T-cell (primary cell): ENCODE results near the gene DLG2. TPM values are rescaled to one million over a fixed set of nuclear protein-coding genes. Genes with fewer than 3 reads are reported as not detected.
A peak's percentile ranks its signal among the peaks of the same experiment; 100 is the strongest.

Experiments
- ATAC-seq, 4 experiments: fragments of 200-7000 bp in 3 of 4; fragments of 150-1000 bp in 1 of 4; cut with Tn5 transposase; replicated peaks in 1 of 4; 1 replicate in 3 of 4; 2 replicates in 1 of 4; pipeline ENCODE4 v1.10.0; 2021; ENCODE audit warnings: moderate library complexity in 3 of 4, mild to moderate bottlenecking in 2 of 4, moderate number of reproducible peaks in 1 of 4
- CTCF ChIA-PET, 2 donors: fragments of 300-600 bp; sonication (Branson Sonifier 250); formaldehyde crosslinking; loops; one replicate each; lab custom pipeline; 2022; ENCODE audit warnings: antibody characterized with exemption in 2 of 2; lab: Charles Lee
- POLR2A ChIA-PET, 2 donors: fragments of 300-600 bp; sonication (Branson Sonifier 250); formaldehyde crosslinking; loops; one replicate each; lab custom pipeline; 2022; ENCODE audit warnings: antibody characterized with exemption in 2 of 2; lab: Charles Lee
- DNase-seq, 35 experiments: peaks; one replicate each; pipeline versions ENCODE4 v3.0.0 to v3.0.0-alpha.2; 2013 to 2023
- H3K27ac ChIP-seq: one replicate; pipeline ENCODE4 v1.5.1; 2013; ENCODE audit warnings: low read length
- H3K27me3 ChIP-seq, 2 experiments: replicated peaks in 1 of 2; 1 replicate in 1 of 2; 2 replicates in 1 of 2; pipeline versions ENCODE4 v1.6.1 to v1.7.0; 2013; ENCODE audit warnings: low read length in 1 of 2, mixed read lengths in 1 of 2; ENCODE audit not compliant: control insufficient read depth in 2 of 2, insufficient read depth in 2 of 2; ENCODE audit errors: extremely low read depth in 1 of 2
- H3K36me3 ChIP-seq, 2 donors: 1 replicate in 1 of 2; 2 replicates in 1 of 2; pipeline versions ENCODE4 v1.6.1 to v1.7.0; 2013; ENCODE audit warnings: low read length in 1 of 2; ENCODE audit not compliant: control insufficient read depth in 2 of 2, insufficient read depth in 1 of 2; ENCODE audit errors: extremely low read depth in 1 of 2
- H3K4me1 ChIP-seq, 2 experiments: 1 replicate in 1 of 2; 2 replicates in 1 of 2; pipeline versions ENCODE4 v1.6.1 to v1.7.0; 2013; ENCODE audit warnings: low read length in 2 of 2, mixed read lengths in 1 of 2; ENCODE audit not compliant: insufficient read depth in 2 of 2, control insufficient read depth in 1 of 2; ENCODE audit errors: extremely low read depth in 1 of 2
- H3K4me3 ChIP-seq, 2 donors: 1 replicate in 1 of 2; 2 replicates in 1 of 2; pipeline versions ENCODE4 v1.5.1 to v1.7.0; 2013; ENCODE audit warnings: mild to moderate bottlenecking in 2 of 2, low read length in 1 of 2, moderate library complexity in 1 of 2; ENCODE audit not compliant: control insufficient read depth in 1 of 2; ENCODE audit errors: extremely low read depth in 1 of 2
- H3K9me3 ChIP-seq: 2 replicates; pipeline ENCODE4 v1.7.0; 2013
- H3K27ac Mint-ChIP-seq, 2 donors: one replicate each; pipeline ENCODE4 v1.8.0; 2020 to 2021; ENCODE audit warnings: mild to moderate bottlenecking in 2 of 2, mixed read lengths in 2 of 2
- H3K27me3 Mint-ChIP-seq, 2 donors: one replicate each; pipeline ENCODE4 v1.8.0; 2021 to 2022; ENCODE audit warnings: mixed read lengths in 2 of 2
- H3K36me3 Mint-ChIP-seq: one replicate; pipeline ENCODE4 v1.8.0; 2021; ENCODE audit warnings: mixed read lengths
- H3K4me1 Mint-ChIP-seq, 3 donors: one replicate each; pipeline ENCODE4 v1.8.0; 2020 to 2022; ENCODE audit warnings: mixed read lengths in 3 of 3, mild to moderate bottlenecking in 1 of 3
- H3K4me3 Mint-ChIP-seq, 3 donors: one replicate each; pipeline ENCODE4 v1.8.0; 2020 to 2022; ENCODE audit warnings: mild to moderate bottlenecking in 3 of 3, mixed read lengths in 3 of 3, moderate library complexity in 3 of 3
- H3K9me3 Mint-ChIP-seq, 3 donors: one replicate each; pipeline ENCODE4 v1.8.0; 2020 to 2022; ENCODE audit warnings: mixed read lengths in 3 of 3
- WGBS: methylation state at CpG from one replicate; pipeline ENCODE4 v1.1.5; 2013; ENCODE audit warnings: missing lambda C conversion rate; ENCODE audit not compliant: insufficient coverage; 5-methylcytosine and 5-hydroxymethylcytosine counted together
- total RNA-seq, 35 experiments: library from RNA in 6 of 35; stranded (reverse) in 6 of 35; fragments of 120-200 nt in 1 of 35; gene quantifications; one replicate each; pipeline versions ENCODE4 v1.2.1 to v1.2.4 and lab custom pipeline; 2013 to 2026

DLG2 gene
- total RNA-seq, 5 donors from 2014 or later (not counting 1 experiment from before 2014, with no cell fraction given), result 2.3 to 4.1 (median 2.9) TPM

DNA sequence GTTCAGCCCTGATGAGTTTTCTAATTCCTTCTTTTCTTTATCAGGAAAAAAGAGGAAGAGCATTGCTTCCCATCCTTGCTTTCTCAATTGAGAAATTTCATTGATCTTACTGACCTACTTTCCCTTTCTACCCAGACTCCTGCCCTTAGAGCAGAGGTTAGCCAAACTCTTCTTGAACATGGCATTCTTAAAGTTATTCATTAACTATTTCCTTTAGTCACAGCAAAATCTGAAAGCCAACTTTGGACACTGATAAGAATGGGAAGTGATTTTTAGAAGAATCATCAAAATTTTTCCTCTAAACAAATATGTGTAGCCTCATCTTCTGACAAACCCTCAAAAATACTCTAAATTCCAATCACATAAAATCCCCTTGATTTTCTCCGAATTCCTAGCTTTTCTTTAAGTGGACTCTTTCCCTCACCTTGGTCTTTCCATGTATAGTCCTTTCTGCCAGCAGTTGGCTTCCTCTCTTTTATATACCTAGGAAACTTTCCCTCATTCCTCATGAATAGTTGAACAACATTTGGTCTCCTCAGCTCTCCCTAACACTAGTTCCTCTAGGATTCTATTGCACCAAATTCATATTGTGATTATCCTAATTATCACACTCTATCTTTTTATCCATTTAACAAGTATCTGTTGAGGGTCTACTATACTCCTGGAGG is 1774.2 kb downstream of the DLG2 start:
- no peak overlapping the region for H3K27ac Mint-ChIP-seq
- DNase-seq (no peak), ATAC-seq (no peak)
- no peaks in the 10 kb centered on the region for H3K27me3 ChIP-seq
- ChIA-PET CTCF (interaction anchor here in 1 of 2 donors (0.6 kb wide), 1 partner anchor 15 kb away, joined by 6 read pairs; no protein-coding TSS in a partner anchor), POLR2A (no interaction called here)
- no peaks in the 10 kb centered on the region for H3K27me3 Mint-ChIP-seq
- H3K36me3 Mint-ChIP-seq, result no peaks in the 10 kb centered on the region
- no peaks in the 10 kb centered on the region for H3K9me3 ChIP-seq
- H3K4me3 Mint-ChIP-seq, result no peak overlapping the region
- H3K4me1 Mint-ChIP-seq, result no peaks in the 10 kb centered on the region
- no peaks in the 10 kb centered on the region for H3K36me3 ChIP-seq
- no peak overlapping the region for H3K4me3 ChIP-seq
- H3K9me3 Mint-ChIP-seq, result peaks cover 5 to 10% (median 7%) of the 10 kb centered on the region in 3 donors
- no peaks in the 10 kb centered on the region for H3K4me1 ChIP-seq
- H3K27ac ChIP-seq, result no peak overlapping the region
- WGBS, result 50% methylated on average over 1 of the region's 1 CpG

DNA sequence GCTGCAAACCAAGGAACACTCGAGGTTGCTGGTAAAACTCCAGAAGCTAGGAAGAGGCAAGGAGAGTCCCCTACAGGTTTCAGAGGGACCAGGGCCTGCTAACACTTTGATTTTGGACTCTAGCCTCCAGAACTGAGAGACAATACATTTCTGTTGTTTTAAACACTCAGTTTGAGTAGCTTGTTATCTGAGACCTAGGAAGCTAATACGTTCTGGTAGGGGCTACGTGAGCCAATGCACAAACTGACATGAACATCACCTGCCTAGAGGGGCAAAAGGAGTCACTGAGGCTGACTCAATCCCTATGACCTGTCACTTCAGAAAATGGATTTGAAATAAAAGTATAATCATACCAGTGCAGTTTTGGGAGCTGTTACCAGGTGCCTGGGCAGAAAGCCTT is 1775.1 kb downstream of the DLG2 start:
- no peaks in the 10 kb centered on the region for H3K27me3 Mint-ChIP-seq
- Histone ChIP-seq H3K4me3 (no peak overlapping the region), H3K27ac (no peak overlapping the region), H3K4me1 (no peaks in the 10 kb centered on the region), H3K9me3 (no peaks in the 10 kb centered on the region), H3K27me3 (no peaks in the 10 kb centered on the region), H3K36me3 (no peaks in the 10 kb centered on the region)
- no peaks in the 10 kb centered on the region for H3K4me1 Mint-ChIP-seq
- no peak overlapping the region for H3K4me3 Mint-ChIP-seq
- peaks cover 0 to 7% (median 3%) of the 10 kb centered on the region in 3 donors for H3K9me3 Mint-ChIP-seq
- POLR2A ChIA-PET, result no interaction called here
- H3K27ac Mint-ChIP-seq, result no peak overlapping the region
- DNase-seq (no peak), ATAC-seq (no peak)
- WGBS, result 83% methylated on average over 2 of the region's 3 CpGs
- no peaks in the 10 kb centered on the region for H3K36me3 Mint-ChIP-seq
- CTCF ChIA-PET, result no interaction called here

DNA sequence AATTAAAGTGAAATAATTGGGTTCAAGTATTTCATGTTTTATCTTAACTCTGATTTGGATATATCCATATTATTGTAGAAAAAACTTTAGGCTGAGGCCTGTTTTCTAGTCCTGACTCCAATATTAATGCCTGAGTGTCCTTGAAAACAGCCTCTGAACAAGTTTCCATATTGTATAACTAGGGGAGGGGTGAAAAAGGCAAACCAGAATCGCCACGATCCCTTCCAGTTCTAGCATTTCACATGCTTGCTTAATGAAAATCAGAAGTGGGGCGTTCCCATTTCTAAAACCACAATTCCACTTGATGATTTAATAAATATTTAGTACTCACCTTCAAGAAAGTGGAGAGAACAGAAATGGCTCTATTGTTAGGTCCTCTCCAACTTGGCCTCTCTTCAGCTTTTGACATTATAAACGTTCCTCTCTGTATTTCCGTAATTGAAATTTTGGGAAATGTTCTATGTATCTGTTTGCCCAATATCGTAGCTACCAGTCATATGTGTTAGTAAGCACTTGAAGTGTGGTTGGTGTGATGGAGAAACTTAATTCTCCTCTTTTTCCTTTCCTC is 1779.6 kb downstream of the DLG2 start:
- Mint-ChIP-seq H3K4me1 (no peaks in the 10 kb centered on the region), H3K4me3 (no peak overlapping the region), H3K27me3 (peaks cover 0 to 4% of the 10 kb centered on the region in 2 donors), H3K36me3 (no peaks in the 10 kb centered on the region), H3K9me3 (peaks cover 0 to 7% (median 0%) of the 10 kb centered on the region in 3 donors), H3K27ac (no peak overlapping the region)
- POLR2A ChIA-PET, result no interaction called here
- ATAC-seq (no peak), DNase-seq (no peak)
- no CpG with 5 or more reads among the region's 6 CpGs for WGBS
- no peak overlapping the region for H3K4me3 ChIP-seq
- CTCF ChIA-PET, result interaction anchor here in 1 of 2 donors (0.6 kb wide), 1 partner anchor 22 kb away, joined by 6 read pairs; no protein-coding TSS in a partner anchor
- no peaks in the 10 kb centered on the region for H3K4me1 ChIP-seq
- no peaks in the 10 kb centered on the region for H3K27me3 ChIP-seq
- no peaks in the 10 kb centered on the region for H3K9me3 ChIP-seq
- no peaks in the 10 kb centered on the region for H3K36me3 ChIP-seq
- H3K27ac ChIP-seq, result no peak overlapping the region

DNA sequence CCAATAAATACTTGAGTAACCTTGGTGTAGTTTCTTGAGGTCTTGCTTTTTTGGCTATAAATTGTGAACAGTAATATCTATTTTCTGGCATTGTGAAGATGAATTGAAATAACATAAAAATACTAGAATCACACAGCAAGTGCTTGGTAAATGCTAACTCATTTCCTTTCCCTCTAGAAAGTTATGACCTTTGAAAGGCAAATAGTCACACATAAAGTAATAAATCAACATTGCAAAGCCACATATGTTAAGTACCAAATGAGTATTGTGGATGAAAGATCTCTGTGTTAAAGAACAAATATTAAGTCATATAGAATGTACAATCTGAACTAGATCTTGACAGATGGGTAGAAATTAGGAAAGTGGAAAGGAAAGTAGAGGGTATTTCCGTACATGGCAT is 1781.3 kb downstream of the DLG2 start:
- Mint-ChIP-seq H3K4me1 (no peaks in the 10 kb centered on the region), H3K4me3 (no peak overlapping the region), H3K27me3 (peaks cover 0 to 6% of the 10 kb centered on the region in 2 donors), H3K27ac (no peak overlapping the region), H3K9me3 (peaks cover 0 to 7% (median 0%) of the 10 kb centered on the region in 3 donors), H3K36me3 (no peaks in the 10 kb centered on the region)
- Histone ChIP-seq H3K9me3 (no peaks in the 10 kb centered on the region), H3K27me3 (no peaks in the 10 kb centered on the region), H3K4me3 (no peak overlapping the region), H3K27ac (no peak overlapping the region), H3K36me3 (no peaks in the 10 kb centered on the region), H3K4me1 (no peaks in the 10 kb centered on the region)
- DNase-seq (no peak), ATAC-seq (no peak)
- ChIA-PET POLR2A (no interaction called here), CTCF (no interaction called here)
- WGBS, result 17% methylated on average over 1 of the region's 1 CpG

DNA sequence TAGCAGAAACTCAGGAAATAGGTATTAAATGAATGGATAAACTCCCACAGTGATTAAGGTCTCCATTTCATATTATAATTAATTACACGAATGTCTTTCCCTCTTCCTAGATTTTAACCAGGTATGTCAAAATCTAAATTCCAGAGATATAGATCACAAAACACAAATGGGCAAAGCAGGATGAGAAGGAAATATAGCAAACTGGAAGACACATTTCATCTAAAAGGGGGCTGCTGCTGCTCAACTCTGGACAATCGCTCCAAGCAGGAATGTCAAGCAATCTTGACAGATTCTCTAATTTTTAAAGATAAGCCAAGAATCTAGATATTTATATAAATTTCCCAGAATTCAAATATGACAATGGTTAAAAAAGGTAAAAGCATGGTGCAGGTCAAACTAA is 1786.8 kb downstream of the DLG2 start:
- peaks cover 5 to 15% of the 10 kb centered on the region in 2 donors for H3K27me3 Mint-ChIP-seq
- H3K4me1 Mint-ChIP-seq, result no peaks in the 10 kb centered on the region
- no peak overlapping the region for H3K27ac ChIP-seq
- ATAC-seq (no peak), DNase-seq (no peak)
- no peaks in the 10 kb centered on the region for H3K27me3 ChIP-seq
- POLR2A ChIA-PET, result no interaction called here
- H3K9me3 Mint-ChIP-seq, result peaks cover 0 to 4% (median 0%) of the 10 kb centered on the region in 3 donors
- no peak overlapping the region for H3K4me3 ChIP-seq
- no peak overlapping the region for H3K4me3 Mint-ChIP-seq
- CTCF ChIA-PET, result interaction anchor here in 1 of 2 donors (0.5 kb wide), 1 partner anchor 726 kb away, joined by 8 read pairs; no protein-coding TSS in a partner anchor
- H3K4me1 ChIP-seq, result no peaks in the 10 kb centered on the region
- no peaks in the 10 kb centered on the region for H3K36me3 Mint-ChIP-seq
- no peaks in the 10 kb centered on the region for H3K36me3 ChIP-seq
- no CpG with 5 or more reads among the region's 2 CpGs for WGBS
- no peak overlapping the region for H3K27ac Mint-ChIP-seq
- no peaks in the 10 kb centered on the region for H3K9me3 ChIP-seq

DNA sequence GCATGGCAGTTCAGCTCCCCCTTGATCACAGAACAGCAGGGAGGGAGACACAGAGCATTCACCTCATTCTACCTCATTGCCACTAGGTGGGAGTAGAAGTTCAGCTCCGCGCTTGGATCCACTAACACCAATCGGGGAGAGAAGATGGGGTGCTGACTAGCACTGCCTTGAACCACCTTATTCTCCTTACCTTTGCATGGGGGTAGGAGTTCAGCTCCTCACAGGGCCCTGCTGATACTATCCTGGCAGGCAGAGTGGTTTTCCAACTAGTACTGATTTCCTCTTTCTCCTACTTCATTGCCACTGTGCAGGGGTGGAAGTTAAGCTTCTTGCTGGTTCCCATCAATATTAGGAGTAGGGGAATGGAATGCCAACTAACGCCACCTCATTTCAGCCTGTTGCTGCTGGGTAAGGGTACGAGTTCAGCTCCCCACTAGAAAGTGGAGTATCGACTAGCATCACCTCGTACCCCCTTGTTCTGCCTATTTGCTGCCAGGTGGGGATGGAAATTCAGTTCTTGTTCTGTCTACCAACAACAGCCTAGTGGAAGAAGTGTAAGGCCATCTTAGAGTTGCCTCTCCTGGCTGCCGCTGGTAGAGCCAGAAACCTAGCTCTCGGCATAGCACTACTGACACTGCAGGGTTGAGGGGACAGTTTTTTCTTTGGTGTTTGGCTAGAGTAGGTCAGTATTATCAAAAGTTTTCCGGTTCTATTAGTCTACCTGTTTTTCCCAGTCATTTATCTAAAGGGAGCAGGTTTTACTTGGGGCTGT is 1790.1 kb downstream of the DLG2 start:
- H3K4me3 ChIP-seq, result no peak overlapping the region
- no peak overlapping the region for H3K27ac ChIP-seq
- no peaks in the 10 kb centered on the region for H3K27me3 ChIP-seq
- no peaks in the 10 kb centered on the region for H3K36me3 ChIP-seq
- Mint-ChIP-seq H3K9me3 (no peaks in the 10 kb centered on the region), H3K27ac (no peak overlapping the region), H3K27me3 (peaks cover 5 to 11% of the 10 kb centered on the region in 2 donors), H3K36me3 (no peaks in the 10 kb centered on the region), H3K4me1 (no peaks in the 10 kb centered on the region), H3K4me3 (no peak overlapping the region)
- DNase-seq (peak in 1 of 35 experiments; percentile 1), ATAC-seq (no peak)
- ChIA-PET POLR2A (no interaction called here), CTCF (interaction anchor here in 1 of 2 donors (0.6 kb wide), 1 partner anchor 208 kb away, joined by 3 read pairs; no protein-coding TSS in a partner anchor)
- WGBS, result 100% methylated on average over 2 of the region's 10 CpGs
- no peaks in the 10 kb centered on the region for H3K9me3 ChIP-seq
- no peaks in the 10 kb centered on the region for H3K4me1 ChIP-seq
